ENCODE results near the gene TMUB1.
A peak's percentile ranks its signal among the peaks of the same experiment; 100 is the strongest.

Gene TMUB1

DNA sequence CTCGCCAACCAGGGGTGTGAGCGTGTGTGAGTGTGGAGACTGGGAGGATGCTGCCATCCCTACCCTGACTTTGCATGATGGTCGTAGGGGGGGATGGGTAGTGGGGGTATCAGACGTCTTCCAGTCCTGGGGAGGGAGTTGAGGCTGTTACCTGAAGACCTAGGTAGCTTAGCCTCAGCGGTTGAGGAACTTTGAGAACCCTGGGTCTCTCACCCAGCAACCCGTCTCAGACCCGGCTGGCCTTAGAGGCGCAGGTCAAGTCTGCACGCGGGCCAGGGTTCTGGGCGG lies 21.2 kb downstream of the TMUB1 start:
- H3K4me2 ChIP-seq (ENCODE audit: low read depth, low read length) = no peak overlapping the region
- H3F3A ChIP-seq (ENCODE audit: insufficient read depth, low read length) = peaks cover 12% of the 10 kb centered on the region
- H2AFZ ChIP-seq (ENCODE audit: low read length) = no peak overlapping the region
- H3K4me1 ChIP-seq (ENCODE audit: low read length) = peaks cover 2% of the 10 kb centered on the region
- no peak for DNase-seq
- H3K9ac ChIP-seq (ENCODE audit: low read length) = no peak overlapping the region
- H3K27me3 ChIP-seq (replicated peaks; ENCODE audit: insufficient read depth, low read length) = no peaks in the 10 kb centered on the region
- H3K9me3 ChIP-seq (replicated peaks; ENCODE audit: insufficient read depth, low read length) = no peaks in the 10 kb centered on the region
- H4K20me1 ChIP-seq (ENCODE audit: insufficient read depth, low read length) = no peaks in the 10 kb centered on the region
- TF ChIP-seq EZH2phosphoT487 (IDR thresholded peaks at IDR 0.05; ENCODE audit: low read length) (no peak), EZH2 (optimal IDR thresholded peaks at IDR 0.05; ENCODE audit: low read depth, low read length) (no peak)
- TF ChIP-seq, protein P1, sequence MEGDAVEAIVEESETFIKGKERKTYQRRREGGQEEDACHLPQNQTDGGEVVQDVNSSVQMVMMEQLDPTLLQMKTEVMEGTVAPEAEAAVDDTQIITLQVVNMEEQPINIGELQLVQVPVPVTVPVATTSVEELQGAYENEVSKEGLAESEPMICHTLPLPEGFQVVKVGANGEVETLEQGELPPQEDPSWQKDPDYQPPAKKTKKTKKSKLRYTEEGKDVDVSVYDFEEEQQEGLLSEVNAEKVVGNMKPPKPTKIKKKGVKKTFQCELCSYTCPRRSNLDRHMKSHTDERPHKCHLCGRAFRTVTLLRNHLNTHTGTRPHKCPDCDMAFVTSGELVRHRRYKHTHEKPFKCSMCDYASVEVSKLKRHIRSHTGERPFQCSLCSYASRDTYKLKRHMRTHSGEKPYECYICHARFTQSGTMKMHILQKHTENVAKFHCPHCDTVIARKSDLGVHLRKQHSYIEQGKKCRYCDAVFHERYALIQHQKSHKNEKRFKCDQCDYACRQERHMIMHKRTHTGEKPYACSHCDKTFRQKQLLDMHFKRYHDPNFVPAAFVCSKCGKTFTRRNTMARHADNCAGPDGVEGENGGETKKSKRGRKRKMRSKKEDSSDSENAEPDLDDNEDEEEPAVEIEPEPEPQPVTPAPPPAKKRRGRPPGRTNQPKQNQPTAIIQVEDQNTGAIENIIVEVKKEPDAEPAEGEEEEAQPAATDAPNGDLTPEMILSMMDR (IDR thresholded peaks at IDR 0.05; ENCODE audit: low read length) = no peak
- H3K36me3 ChIP-seq (replicated peaks; ENCODE audit: insufficient read depth, low read length) = no peaks in the 10 kb centered on the region
- H3K79me2 ChIP-seq (ENCODE audit: low read length) = peaks cover 35% of the 10 kb centered on the region
- no peak overlapping the region for H3K4me3 ChIP-seq (ENCODE audit: low read length)
- H3K27ac ChIP-seq (ENCODE audit: low read length) = no peak overlapping the region
- no peaks in the 10 kb centered on the region for H3K9me2 ChIP-seq (replicated peaks; ENCODE audit: insufficient read depth, low read length)

DNA sequence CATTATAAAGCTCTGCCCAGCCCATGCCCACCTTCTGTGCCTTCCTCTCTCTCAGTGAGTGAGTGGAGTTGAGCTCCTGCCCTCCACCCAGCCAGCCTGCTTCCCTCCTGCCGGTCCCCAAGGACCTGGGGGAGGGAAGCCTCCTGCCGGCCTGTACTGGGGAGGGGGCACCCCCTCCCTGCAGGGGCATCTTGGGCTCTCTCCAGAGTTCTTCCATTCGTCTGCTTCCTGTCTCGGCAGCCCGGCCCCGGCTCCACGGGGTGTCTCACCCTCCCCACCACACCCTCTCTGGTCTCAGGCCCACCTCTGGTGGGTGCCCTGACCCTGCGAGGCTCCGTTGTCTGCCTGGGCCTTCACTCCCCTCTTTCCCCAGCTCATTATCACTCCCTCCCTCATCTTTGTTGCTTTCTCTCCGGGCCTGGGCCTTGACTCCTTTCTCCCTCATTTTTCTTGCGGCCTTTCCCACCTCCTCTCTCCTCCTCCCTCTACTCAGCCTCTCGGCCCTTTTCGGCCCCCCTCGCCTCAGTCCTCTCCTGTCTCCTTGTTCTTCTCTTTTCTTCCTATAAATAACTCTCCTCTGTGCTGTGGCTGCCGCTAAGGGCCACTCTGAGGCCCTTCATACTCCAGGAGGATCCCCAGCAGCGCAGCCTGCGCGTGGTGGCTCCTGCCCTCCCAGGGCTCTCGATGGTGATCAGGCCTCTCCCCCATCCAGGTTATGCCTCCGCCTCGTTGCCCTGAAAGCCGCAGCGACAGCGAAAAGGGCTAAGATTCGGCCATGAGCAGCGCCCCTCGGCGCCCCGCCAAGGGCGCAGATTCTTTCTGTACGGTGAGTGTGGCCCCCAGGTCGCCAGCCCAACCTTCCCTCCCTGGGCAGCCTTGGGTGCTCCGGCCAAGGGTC lies 21.8 kb downstream of the TMUB1 start:
- no peak overlapping the region for H3K9ac ChIP-seq (ENCODE audit: low read length)
- peaks cover 36% of the 10 kb centered on the region for H3K79me2 ChIP-seq (ENCODE audit: low read length)
- H3K4me2 ChIP-seq (ENCODE audit: low read depth, low read length) = no peak overlapping the region
- peaks cover 6% of the 10 kb centered on the region for H3K4me1 ChIP-seq (ENCODE audit: low read length)
- no peak overlapping the region for H3K27ac ChIP-seq (ENCODE audit: low read length)
- H3F3A ChIP-seq (ENCODE audit: insufficient read depth, low read length) = peaks cover 12% of the 10 kb centered on the region
- H3K36me3 ChIP-seq (replicated peaks; ENCODE audit: insufficient read depth, low read length) = no peaks in the 10 kb centered on the region
- no peak for DNase-seq
- no peaks in the 10 kb centered on the region for H3K9me2 ChIP-seq (replicated peaks; ENCODE audit: insufficient read depth, low read length)
- H3K27me3 ChIP-seq (replicated peaks; ENCODE audit: insufficient read depth, low read length) = no peaks in the 10 kb centered on the region
- no peaks in the 10 kb centered on the region for H4K20me1 ChIP-seq (ENCODE audit: insufficient read depth, low read length)
- no peak overlapping the region for H2AFZ ChIP-seq (ENCODE audit: low read length)
- TF ChIP-seq EZH2phosphoT487 (IDR thresholded peaks at IDR 0.05; ENCODE audit: low read length) (no peak), EZH2 (optimal IDR thresholded peaks at IDR 0.05; ENCODE audit: low read depth, low read length) (no peak)
- TF ChIP-seq, protein P1 (IDR thresholded peaks at IDR 0.05; ENCODE audit: low read length) = no peak
- no peaks in the 10 kb centered on the region for H3K9me3 ChIP-seq (replicated peaks; ENCODE audit: insufficient read depth, low read length)
- no peak overlapping the region for H3K4me3 ChIP-seq (ENCODE audit: low read length)

DNA sequence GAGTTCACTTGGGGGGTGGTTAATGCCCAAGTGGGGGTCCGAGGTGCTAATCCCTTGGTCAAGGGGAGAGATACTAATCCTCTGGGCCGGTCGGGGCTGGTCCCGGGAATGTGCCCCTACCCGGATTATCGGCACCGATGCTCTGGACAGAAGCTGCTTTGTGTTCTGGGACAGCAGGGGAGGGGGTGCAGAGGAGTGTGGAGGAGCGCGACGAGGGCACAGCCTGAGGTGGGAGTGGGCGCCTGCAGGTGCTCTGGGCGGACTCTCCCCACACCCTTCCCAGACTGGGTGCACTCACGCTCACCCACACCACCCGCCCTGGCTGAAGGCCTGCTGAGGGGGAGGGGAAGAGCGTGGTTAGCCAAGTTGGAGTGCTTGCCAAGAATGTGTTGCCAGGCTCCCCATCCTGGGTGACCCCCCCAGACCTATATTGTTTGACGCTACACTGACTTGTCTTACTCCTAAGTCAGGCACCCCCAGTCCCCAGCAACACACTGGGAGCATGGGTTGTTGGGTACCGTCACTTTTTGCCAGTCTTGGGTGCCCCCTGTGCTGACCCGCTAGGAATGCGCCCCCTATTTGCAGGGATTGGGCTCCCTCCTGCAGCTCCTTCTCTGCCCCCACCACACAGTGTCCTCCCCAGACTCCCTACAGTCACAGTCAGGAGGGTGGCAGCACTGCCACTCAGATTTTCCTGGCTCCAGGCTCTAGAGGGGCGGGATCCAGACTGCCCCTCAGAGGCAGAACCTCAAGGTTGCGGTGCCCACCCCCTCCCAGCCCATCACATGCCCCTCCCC lies 22.7 kb downstream of the TMUB1 start:
- TF ChIP-seq EZH2phosphoT487 (IDR thresholded peaks at IDR 0.05; ENCODE audit: low read length) = no peak
- TF ChIP-seq, protein P1 (IDR thresholded peaks at IDR 0.05; ENCODE audit: low read length) = no peak
- no peak for TF ChIP-seq EZH2 (optimal IDR thresholded peaks at IDR 0.05; ENCODE audit: low read depth, low read length)

More for the DNA sequence above, 22.7 kb downstream of the TMUB1 start:
- Histone ChIP-seq H3K36me3 (replicated peaks; ENCODE audit: insufficient read depth, low read length) (no peaks in the 10 kb centered on the region), H3K4me1 (ENCODE audit: low read length) (peaks cover 6% of the 10 kb centered on the region), H4K20me1 (ENCODE audit: insufficient read depth, low read length) (no peaks in the 10 kb centered on the region), H2AFZ (ENCODE audit: low read length) (peak overlapping the region; percentile 88; the same call in 1 of the 2 replicates), H3F3A (ENCODE audit: insufficient read depth, low read length) (peaks cover 12% of the 10 kb centered on the region), H3K27me3 (replicated peaks; ENCODE audit: insufficient read depth, low read length) (no peaks in the 10 kb centered on the region), H3K9me3 (replicated peaks; ENCODE audit: insufficient read depth, low read length) (no peaks in the 10 kb centered on the region), H3K9me2 (replicated peaks; ENCODE audit: insufficient read depth, low read length) (no peaks in the 10 kb centered on the region), H3K4me2 (ENCODE audit: low read depth, low read length) (peak overlapping the region; percentile 86), H3K4me3 (ENCODE audit: low read length) (peak overlapping the region; percentile 87), H3K27ac (ENCODE audit: low read length) (no peak overlapping the region), H3K79me2 (ENCODE audit: low read length) (peaks cover 36% of the 10 kb centered on the region), H3K9ac (ENCODE audit: low read length) (peak overlapping the region; percentile 66; the same call in 1 of the 2 replicates)
- no peak for DNase-seq

Data from MM.1S (cell line).